Thyroid gland (tissue), 4 donors: ENCODE results near the gene ATP7B.

Experiments used
- POLR2A ChIP-seq, 2 donors: fragments of 450-650 bp; IDR thresholded peaks; one replicate each; pipeline ENCODE4 v1.6.1; 2017; ENCODE audit warnings: antibody characterized with exemption in 2 of 2, mild to moderate bottlenecking in 2 of 2, moderate library complexity in 1 of 2
- TF ChIP-seq, protein P1 (sequence below), 6 experiments: fragments of 200-600 bp in 3 of 6; fragments of 450-650 bp in 3 of 6; sonication (generic) in 3 of 6; IDR thresholded peaks; one replicate each; pipeline ENCODE4 v1.5.1; 2016 to 2019; ENCODE audit warnings: antibody characterized with exemption in 6 of 6, mild to moderate bottlenecking in 2 of 6, inconsistent platforms in 1 of 6, moderate library complexity in 1 of 6

DNA sequence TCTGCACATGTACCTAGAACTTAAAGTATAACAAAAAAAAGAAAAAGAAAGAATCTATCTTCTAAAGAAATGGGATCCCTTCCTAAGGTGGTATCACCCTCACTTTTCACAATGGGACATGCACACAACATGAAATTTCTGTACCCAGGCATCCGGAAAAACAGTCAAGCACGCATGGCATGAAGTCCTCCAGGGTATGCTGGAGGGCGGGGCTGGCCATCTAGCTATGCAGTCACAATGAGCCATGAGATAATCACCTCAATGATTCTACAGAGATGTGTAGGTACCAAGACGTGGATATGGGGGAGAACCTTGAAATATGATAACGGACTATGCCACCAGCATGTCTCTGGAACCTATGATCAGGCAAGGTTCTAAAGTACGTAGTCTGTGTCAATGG lies 79.6 kb downstream of the ATP7B start:
- TF ChIP-seq, protein P1, sequence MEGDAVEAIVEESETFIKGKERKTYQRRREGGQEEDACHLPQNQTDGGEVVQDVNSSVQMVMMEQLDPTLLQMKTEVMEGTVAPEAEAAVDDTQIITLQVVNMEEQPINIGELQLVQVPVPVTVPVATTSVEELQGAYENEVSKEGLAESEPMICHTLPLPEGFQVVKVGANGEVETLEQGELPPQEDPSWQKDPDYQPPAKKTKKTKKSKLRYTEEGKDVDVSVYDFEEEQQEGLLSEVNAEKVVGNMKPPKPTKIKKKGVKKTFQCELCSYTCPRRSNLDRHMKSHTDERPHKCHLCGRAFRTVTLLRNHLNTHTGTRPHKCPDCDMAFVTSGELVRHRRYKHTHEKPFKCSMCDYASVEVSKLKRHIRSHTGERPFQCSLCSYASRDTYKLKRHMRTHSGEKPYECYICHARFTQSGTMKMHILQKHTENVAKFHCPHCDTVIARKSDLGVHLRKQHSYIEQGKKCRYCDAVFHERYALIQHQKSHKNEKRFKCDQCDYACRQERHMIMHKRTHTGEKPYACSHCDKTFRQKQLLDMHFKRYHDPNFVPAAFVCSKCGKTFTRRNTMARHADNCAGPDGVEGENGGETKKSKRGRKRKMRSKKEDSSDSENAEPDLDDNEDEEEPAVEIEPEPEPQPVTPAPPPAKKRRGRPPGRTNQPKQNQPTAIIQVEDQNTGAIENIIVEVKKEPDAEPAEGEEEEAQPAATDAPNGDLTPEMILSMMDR (IDR thresholded peaks at IDR 0.05), result no peak
- TF ChIP-seq POLR2A (IDR thresholded peaks at IDR 0.05), result no peak
